Astrocyte of the hippocampus (primary cell): Measurements from ENCODE around the gene CORO2B.

Source experiments
- DNase-seq: peaks from one replicate; pipeline ENCODE4 v3.0.0; 2011; ENCODE audit warnings: low read depth, low spot score

CORO2B gene

DNA sequence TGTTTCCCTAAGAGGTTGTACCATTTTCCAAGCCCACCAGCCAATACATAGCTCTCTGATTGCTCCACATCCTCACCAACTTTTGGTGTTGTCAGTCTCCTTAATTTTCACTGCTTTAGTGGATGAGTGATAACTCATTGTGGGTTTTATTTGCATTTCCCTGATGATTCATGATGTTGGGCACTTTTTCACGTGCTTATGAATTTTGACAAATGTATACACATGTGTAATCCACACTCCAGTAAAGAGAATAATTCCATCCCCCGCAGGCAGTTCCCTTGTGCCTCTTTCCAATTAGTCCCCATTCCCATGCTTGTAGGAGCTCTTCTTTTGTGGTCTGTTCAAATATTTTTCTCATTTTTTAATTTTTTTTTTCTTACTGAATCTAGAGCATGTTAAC is 189.5 kb downstream of the CORO2B start:
- no peak for DNase-seq

DNA sequence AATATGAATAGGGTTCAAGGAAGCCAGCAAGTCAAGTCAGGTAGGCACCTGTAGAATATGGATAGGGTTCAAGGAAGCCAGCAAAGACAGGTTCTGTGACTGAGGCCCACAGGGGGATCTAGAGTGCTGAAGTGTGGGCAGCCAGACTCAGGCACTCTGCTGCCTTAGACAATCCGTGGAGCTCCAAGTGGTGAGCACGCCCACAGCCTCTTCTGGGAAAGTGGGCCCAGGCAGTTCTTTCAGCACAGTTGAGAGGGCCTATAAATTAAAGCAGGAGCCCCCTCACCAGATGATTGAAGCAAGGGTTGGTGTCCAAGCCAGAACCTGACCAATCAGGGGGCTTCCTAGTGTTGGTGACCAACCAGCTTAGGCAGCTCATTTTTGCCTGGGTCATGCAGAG is 190.9 kb downstream of the CORO2B start:
- DNase-seq = no peak

DNA sequence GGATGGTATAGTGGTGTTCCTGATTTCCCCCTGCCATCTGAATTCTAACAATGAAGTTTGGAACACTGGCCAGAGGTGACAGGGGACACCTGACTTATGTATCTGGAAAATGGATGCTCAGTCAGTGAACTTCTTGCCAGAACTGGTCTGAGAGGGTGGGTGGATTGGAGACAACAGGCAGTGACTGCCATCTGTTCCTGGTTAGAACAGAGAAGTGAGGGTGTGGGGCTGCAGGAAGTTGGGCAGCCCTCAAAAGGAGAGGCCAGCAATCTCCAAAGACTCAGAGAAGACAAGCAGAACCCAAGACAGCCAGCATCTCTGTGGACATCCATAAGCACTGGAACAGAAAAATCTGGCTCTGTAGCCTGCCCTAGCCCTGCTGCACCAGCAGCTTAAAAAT is 191.4 kb downstream of the CORO2B start:
- no peak for DNase-seq

DNA sequence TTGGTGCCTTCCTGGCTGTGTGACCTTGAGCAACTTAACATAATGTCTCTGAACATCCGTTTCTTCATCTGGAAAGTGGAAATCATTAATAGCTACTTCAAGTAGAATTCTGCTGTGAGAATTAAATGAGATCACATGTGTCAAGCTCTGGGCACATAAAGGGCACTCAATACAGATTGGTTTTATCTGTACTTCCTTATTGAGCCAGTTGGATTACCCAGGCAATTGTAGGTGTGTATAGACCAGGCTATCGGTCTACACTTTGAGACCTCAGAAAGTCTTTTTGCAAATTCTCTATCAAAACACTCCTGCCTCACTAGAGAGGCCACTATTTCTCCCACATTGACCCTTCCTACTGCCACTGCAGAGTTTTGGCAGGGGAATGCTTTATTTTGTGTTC is 194.2 kb downstream of the CORO2B start:
- no peak for DNase-seq

DNA sequence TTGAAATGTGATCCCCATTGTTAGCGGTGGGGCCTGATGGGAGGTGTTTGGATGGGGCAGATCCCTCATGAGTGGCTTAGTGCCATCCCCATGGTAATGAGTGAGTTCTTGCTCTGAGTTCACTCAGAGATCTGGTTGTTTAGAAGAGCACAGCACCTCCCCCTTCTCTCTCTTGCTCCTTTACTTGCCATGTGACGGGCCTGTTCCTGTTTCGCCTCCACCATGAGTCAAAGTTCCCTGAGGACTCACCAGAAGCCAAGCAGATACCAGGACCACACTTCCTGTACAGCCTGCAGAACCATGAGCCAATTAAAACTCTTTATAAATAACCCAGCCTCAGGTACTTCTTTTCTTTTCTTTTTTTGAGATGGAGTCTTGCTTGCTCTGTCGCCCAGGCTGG is 195.3 kb downstream of the CORO2B start:
- DNase-seq = no peak

DNA sequence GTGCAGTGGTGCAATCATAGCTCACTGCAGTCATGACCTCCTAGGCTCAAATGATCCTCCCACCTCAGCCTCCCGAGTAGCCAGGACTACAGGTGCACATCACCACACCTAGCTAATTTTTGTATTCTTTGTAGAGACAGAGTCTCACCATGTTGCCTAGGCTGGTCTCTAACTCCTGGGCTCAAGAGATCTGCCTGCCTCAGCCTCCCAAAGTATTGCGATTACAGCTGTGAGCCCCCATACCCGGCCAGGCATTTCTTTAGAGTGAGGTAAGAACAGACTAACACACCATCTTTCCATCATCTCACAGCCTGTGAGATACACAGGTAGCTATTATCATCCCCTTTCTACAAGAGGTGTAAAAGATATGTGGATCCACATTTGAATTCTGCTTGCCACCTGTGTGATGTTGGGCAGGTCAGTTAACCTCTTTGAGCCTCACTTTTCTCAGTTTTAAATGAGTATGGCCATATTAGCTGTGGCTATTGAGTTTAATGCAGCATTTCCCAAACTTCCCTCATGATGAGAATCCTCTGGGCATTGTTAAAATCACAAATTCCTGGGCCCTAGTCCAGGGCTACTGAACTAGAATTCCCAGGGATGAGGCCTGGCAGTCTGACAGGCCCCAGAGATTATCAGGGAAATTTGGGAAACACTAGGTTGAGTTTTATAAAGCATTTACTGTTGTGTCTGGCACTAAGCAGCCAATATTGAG is 195.9 kb downstream of the CORO2B start:
- DNase-seq = peak; percentile 52

DNA sequence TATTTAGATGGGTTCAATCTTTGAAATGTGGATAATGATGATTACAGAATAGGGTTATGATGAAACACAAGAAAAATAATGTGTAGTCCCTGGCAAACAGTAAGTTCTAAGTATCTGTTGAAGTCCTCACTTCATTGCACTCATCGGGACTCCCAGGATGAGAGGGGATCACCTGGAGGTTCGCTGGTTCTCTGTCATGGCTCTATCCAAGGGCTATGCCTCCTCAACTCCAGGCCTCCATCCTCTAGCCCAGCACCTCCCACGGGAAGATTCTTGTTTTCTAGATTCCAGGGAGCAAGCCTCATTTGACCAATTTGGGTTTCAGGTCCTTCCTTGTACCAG is 196.4 kb downstream of the CORO2B start:
- DNase-seq = no peak

DNA sequence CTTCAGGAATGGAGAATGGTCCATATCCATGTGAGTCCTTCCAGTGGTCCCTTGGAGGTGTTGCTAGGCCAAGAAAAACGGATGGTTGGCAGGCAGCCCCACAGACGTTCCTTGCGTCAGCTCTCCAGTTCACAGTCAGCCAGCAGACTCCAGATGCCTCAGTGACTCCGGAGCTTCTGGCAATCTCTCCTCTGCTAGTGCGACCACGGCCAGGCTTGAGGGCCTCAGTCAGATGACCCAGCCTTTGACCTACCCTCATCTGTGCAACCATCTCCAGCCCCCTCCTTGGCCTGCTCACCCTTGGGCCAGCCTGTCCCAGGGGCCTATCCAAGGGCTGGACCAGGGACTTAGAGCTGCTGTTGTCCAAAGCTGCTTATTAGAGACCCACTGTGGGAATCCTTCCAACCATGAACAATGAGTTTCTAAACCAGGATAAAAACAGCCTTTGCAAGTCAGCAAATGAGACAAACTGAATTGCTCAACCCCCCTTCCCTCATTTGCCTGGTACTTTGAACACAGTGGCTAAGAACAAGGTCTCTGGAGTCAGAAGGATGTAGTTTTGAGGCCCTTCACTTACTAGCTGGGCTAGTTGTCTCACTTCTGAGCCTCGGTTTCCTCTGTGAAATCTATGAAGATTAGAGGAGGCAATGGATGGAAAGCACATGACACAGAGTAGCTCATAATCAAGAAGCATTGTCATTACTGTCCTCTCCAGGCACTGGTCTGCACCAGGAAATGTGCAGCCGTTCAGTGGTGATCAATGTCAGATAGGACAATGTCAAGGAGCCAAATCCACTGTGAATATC is 197.1 kb downstream of the CORO2B start:
- DNase-seq = peak; percentile 79

DNA sequence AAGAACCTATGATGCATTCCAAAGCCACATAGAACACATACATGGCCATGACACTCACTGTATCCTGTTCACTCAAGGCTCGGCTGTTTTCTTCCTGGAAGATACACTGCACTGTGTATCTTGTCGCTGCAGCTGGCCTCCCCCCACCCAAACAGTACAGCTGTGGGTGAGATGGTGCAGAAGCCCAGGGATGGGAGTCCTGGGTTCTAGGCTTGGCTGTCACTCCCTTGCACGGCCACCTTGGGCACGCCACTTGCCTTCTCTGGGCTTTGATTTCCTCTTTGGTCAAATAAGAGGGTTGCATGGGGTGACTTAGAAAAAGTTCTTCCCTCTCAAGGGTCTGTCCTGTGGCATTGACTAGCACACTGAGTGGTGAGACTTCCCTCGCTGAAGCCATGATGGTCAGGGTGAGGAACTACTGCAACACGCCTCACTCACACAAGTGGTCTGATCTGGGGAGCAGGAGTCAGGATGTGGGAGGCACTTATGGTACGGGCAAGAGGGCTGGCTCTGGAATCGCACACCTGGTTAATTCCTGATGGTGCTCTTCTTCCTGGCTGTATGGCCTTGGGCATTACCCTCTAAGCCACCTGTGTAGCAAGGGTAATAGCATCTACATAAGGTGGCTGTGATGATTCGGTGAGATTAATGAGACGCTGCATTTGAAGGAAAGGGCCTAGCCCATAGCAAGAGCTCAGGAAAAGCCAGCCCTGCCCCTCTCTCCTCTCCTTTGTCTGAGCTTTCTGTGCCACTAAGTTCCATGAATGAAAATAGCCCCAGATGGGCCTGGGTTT is 197.9 kb downstream of the CORO2B start:
- no peak for DNase-seq
